ENCODE data around the gene NIBAN1. TPM values are rescaled to one million over a fixed set of nuclear protein-coding genes. Genes with fewer than 3 reads are reported as not detected.
"Not testable (repeated sequence)": the region's sequence is repeated elsewhere in the genome, so short reads cannot be mapped to it uniquely, and the experiment has no call there.

NIBAN1 gene, protein sequence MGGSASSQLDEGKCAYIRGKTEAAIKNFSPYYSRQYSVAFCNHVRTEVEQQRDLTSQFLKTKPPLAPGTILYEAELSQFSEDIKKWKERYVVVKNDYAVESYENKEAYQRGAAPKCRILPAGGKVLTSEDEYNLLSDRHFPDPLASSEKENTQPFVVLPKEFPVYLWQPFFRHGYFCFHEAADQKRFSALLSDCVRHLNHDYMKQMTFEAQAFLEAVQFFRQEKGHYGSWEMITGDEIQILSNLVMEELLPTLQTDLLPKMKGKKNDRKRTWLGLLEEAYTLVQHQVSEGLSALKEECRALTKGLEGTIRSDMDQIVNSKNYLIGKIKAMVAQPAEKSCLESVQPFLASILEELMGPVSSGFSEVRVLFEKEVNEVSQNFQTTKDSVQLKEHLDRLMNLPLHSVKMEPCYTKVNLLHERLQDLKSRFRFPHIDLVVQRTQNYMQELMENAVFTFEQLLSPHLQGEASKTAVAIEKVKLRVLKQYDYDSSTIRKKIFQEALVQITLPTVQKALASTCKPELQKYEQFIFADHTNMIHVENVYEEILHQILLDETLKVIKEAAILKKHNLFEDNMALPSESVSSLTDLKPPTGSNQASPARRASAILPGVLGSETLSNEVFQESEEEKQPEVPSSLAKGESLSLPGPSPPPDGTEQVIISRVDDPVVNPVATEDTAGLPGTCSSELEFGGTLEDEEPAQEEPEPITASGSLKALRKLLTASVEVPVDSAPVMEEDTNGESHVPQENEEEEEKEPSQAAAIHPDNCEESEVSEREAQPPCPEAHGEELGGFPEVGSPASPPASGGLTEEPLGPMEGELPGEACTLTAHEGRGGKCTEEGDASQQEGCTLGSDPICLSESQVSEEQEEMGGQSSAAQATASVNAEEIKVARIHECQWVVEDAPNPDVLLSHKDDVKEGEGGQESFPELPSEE
- total RNA-seq (2014; rRNA removed; shearing (Covaris generic); ENCODE audit: low replicate concordance), result 26.5 and 36.6 TPM in 2 replicates

DNA sequence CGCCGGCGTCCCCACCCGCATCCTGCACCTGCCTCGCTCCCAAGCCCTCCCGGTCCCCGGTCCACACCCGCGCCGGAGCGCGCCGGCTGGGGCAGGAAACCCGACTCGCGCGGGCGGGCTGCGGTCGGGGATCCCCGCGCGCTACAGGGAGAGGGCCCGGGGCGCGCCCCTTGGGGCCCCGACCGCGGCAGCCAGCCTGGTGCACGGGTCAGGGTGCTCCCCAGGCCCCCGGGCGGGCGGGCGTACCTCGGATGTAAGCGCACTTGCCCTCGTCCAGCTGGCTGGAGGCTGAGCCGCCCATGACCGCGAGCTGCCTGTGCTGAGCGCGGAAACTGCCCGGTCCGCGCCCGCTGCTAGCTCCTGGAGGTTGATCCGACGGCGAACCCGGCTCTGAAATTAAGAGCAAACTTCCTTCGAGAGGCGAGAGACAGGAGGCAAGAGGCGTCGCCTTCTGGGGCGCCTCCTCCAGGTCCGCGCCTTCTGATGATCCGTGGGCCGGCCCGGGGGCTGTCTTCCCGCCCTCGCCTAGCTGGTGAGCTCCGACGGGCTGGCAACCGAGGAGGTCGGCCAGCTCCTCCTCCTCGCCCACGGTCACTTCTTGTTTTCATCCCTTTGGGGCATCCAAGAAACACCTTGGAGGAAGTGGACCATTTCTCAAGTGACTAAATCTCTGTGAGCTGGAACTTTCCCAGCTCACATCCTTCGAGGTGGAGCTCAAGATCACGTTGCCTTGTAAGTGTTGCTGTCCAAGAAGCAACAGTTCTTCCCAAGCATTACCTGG lies at the start of gene NIBAN1:
Gene NIBAN1, minus strand, starts transcription at position 453 of the 781 bp plus-strand sequence. Its CDS starts 152 bp downstream, at position 301.
- peak; percentile 94 for DNase-seq (ENCODE audit: low read depth)

DNA sequence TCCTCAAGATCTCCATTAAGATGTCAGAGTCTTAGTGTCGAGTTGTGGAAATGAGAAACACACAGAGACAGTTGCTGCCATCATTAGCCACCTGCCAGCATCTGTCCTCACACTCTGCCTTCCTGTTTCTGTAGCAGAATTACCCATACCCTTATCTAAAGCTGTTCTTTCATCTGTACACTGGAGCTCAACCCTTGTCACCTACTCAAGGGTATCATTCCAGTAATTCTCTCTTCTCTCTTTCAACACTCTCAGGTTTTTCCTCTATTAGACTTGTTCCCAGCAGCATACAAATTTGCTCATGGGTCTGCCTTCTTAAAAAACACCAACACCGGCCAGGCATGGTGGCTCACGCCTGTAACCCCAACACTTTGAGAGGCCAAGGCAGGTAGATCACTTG lies 43.7 kb upstream of the NIBAN1 start:
- in situ Hi-C loops (cut with HindIII; ENCODE audit: low pct_unique_long_range_greater_than_20kb, low sequenced_read_pairs), result no loop called here
- peak; percentile 3 for DNase-seq (ENCODE audit: low read depth)

More for the DNA sequence above, at the start of gene NIBAN1:
- in situ Hi-C loops (cut with HindIII; ENCODE audit: low pct_unique_long_range_greater_than_20kb, low sequenced_read_pairs), result no loop called here

DNA sequence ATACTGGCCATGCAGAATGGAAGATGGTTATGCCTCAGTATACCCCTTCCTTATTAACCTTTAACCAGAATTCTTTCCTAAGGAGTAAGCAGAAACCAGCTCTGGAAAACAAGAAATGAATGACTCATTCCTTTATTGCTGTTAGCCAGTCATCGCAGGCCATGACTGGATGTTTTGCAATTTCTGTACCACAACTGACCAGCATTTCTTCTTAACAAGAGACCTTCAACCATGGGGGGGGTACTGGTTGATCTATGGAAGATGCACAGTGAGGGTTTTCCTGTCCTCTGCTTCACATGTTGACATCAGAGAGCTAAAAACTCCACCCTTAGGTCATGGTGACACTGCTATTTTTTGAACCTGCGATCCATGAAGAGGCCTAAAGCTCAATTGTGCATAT lies 43.0 kb upstream of the NIBAN1 start:
- DNase-seq (ENCODE audit: low read depth), result peak; percentile 80
- in situ Hi-C loops (cut with HindIII; ENCODE audit: low pct_unique_long_range_greater_than_20kb, low sequenced_read_pairs), result no loop called here

DNA sequence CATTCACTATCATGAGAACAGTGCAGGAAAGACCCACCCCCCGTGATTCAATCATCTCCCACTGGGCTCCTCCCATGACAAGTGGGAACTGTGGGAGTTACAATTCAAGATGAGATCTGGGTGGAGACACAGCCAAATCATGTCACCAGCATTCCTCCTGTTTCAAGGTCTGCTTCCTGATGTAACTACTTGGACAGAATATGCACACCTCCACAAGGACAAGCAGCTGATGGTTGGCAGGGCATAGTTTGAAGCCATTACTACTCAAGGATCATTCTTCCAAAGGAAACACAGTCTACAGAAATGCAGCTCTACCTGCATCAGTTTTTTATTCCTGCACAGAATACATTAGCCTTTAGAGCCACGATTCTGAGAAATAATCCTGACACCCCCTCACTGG lies 42.6 kb upstream of the NIBAN1 start:
- in situ Hi-C loops (cut with HindIII; ENCODE audit: low pct_unique_long_range_greater_than_20kb, low sequenced_read_pairs), result no loop called here
- DNase-seq (ENCODE audit: low read depth), result peak; percentile 61

DNA sequence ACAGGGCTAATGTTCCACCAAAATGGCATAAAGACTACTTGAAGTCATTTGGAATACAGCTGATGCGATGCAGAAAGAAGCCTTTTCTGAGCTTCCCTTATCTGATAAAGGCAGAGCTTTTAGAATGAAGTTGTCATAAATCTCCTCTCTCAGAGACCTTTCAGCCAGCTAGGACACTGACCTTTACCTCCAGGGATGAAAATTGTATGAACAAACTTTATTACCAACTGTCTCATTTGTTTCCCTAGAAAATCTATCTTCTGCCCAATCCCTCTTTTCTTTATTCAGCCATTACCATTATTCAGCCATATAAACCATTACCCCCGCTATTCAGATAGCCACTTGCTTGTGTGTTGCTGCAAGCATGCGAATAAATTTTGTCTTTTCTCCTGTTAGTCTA lies 41.3 kb upstream of the NIBAN1 start:
- in situ Hi-C loops (cut with HindIII; ENCODE audit: low pct_unique_long_range_greater_than_20kb, low sequenced_read_pairs), result no loop called here
- no peak for DNase-seq (ENCODE audit: low read depth)

DNA sequence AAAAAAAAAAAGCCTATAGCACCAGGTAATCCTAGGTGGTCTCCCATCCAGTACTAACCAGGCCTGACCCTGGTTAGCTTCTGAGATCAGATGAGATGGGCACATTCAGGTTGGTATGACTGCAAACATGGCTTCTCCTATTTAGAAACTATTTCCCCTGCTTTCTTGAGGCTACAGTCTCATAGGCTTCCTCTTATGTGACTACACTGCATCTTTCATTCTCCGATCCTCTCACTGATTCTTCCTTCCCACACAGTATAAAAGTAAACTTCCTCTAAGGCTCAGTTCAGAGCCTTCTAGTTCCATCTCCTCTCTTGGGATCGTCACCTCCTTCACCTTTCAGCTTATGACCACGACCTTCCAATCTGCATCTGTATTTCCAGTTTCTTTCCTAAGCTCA lies 40.6 kb upstream of the NIBAN1 start:
- in situ Hi-C loops (cut with HindIII; ENCODE audit: low pct_unique_long_range_greater_than_20kb, low sequenced_read_pairs), result no loop called here
- no peak for DNase-seq (ENCODE audit: low read depth)

DNA sequence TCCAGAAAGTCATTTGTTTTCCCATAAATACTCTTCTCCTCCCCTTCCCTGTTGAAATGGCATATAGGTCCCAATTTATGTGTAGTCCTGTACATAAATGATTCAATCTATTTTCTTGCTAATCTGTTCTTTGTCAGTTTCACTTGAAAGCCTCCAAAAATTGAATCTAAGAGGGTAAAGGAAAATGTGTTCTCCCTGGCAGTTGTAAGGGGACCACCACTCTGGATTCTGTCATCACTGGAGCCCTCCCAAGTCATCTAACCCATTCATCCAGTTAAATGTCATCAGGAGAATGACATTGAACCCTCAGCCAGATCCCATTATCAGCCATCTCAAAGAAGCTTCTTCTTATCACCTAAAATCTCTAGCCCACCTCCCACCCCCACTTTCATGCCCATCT lies 36.1 kb upstream of the NIBAN1 start:
- no peak for DNase-seq (ENCODE audit: low read depth)
- in situ Hi-C loops (cut with HindIII; ENCODE audit: low pct_unique_long_range_greater_than_20kb, low sequenced_read_pairs), result no loop called here

DNA sequence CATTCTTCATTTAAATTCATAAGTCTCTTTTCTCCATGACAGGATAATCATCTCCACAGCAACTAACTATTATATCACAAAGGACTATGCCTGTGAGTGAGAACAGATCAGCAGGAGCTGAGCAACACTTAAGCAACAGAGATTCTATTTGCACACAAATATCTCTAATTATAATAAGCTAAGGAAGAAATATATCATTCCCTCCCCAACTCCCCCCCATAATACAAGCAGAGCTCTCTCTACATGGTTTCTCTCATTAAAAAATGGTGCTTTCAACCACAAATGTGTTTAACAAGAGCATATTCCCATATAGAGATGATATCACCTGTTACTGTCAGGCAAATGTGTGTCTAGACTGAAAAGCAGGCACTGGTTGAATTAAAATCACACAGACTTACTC lies 34.5 kb upstream of the NIBAN1 start:
- in situ Hi-C loops (cut with HindIII; ENCODE audit: low pct_unique_long_range_greater_than_20kb, low sequenced_read_pairs), result no loop called here
- DNase-seq (ENCODE audit: low read depth), result no peak

DNA sequence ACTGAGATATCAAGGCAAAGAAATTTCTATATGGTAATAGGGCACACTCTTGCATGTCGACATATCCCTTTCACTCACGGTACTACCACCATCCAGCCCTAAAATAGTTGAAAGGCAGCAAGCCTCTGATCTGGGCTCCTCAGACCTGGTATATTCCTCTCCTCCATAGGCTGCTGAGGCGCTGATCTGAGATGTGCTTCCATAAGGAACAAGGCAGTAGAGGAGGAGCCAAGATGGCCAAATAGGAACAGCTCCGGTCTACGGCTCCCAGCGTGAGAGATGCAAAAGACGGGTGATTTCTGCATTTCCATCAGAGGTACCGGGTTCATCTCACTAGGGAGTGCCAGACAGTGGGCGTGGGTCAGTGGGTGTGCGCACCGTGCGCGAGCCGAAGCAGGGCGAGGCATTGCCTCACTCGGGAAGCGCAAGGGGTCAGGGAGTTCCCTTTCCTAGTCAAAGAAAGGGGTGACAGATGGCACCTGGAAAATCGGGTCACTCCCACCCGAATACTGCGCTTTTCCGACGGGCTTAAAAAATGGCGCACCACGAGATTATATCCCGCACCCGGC lies 27.1 kb upstream of the NIBAN1 start:
- in situ Hi-C loops (cut with HindIII; ENCODE audit: low pct_unique_long_range_greater_than_20kb, low sequenced_read_pairs); DNase-seq (ENCODE audit: low read depth): not testable (repeated sequence)

DNA sequence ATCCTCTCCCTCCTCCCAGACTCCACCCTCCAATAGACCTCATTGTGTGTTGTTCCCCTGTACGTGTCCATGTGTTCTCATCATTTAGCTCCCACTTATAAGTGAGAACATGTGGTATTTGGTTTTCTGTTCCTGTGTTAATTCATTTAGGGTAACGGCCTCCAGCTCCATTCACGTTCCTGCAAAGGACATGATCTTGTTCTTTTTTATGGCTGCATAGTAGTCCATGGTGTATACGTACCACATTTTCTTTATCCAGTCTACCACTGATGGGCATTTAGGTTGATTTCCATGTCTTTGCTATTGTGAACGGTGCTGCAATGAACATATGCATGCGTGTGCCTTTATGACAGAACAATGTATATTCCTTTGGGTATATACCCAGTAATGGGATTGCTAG lies 25.7 kb upstream of the NIBAN1 start:
- in situ Hi-C loops (cut with HindIII; ENCODE audit: low pct_unique_long_range_greater_than_20kb, low sequenced_read_pairs), result not testable (repeated sequence)

DNA sequence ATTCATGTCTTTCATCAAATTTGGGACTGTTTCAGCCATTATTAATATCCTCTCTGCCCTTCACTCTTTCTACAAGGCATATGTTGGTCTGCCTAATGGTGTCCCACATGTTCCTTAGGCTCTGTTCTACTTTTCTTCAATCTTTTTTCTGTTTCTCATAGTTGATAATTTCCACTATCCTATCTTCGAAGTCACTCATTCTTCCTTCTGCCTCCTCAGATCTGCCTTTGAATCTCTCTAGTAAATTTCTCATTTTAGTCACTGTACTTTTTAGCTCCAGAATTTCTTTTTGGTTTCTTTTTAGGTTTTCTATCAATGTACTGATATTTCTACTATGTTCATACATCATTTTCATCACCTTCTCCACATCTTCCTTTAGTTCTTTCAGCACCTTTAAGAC lies 20.0 kb upstream of the NIBAN1 start:
- in situ Hi-C loops (cut with HindIII; ENCODE audit: low pct_unique_long_range_greater_than_20kb, low sequenced_read_pairs), result no loop called here
- DNase-seq (ENCODE audit: low read depth), result no peak

More for the DNA sequence above, 25.7 kb upstream of the NIBAN1 start:
- not testable (repeated sequence) for DNase-seq (ENCODE audit: low read depth)

DNA sequence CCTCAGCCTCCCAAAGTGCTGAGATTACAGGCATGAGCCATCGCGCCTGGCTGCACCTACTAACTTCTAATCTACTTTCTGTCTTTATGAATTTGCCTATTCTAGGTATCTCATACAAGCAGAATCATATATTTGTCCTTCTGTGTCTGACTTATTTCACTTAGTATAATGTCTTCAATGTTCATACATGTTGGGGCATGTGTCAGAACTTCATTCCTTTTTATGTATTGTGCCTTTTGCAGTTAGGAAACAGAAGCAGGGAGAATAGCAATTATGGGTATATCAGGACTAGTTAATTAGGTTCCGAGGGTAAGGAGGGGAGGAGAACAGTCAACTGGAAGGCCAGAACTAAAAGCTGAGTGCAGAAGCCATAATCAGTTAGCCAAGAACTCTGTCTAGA lies 18.0 kb upstream of the NIBAN1 start:
- in situ Hi-C loops (cut with HindIII; ENCODE audit: low pct_unique_long_range_greater_than_20kb, low sequenced_read_pairs), result no loop called here
- DNase-seq (ENCODE audit: low read depth), result no peak

DNA sequence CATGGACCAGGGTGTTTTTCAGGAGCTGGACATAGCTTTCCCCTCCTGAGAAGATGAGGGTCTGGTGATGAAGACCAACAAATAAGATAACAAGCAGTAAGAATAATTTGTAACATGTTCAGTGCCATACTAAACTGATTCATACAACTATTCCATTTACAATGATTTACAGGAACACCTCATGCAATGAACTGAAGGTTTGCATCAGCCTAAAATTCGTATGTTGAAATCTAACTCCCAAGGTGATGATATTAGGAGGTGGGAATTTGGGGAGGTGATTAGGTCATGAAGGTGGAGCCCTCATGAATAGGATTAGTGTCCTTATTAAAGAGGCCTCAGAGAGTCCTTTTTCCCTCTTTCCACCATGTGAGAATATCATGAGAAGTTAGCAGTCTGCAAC lies 15.9 kb upstream of the NIBAN1 start:
- in situ Hi-C loops (cut with HindIII; ENCODE audit: low pct_unique_long_range_greater_than_20kb, low sequenced_read_pairs), result no loop called here
- no peak for DNase-seq (ENCODE audit: low read depth)

DNA sequence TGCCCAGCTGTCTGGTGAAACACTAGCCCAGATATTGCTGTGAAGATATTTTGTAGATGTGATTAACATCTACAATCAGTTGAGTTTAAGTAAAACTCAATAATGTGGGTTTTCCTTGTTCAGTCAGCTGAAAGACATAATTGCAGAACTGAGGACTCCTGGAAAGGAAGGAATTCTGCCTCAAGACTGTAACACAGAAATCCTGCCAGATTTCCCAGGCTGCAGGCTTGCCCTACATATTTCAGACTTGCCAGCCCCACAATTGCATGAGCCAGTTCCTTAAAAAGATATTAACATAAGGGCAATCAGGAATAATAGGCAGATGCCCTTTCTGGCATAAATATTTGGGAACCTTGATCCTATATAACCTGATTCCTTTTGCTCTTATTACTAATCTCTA lies 14.2 kb upstream of the NIBAN1 start:
- no peak for DNase-seq (ENCODE audit: low read depth)
- in situ Hi-C loops (cut with HindIII; ENCODE audit: low pct_unique_long_range_greater_than_20kb, low sequenced_read_pairs), result no loop called here

DNA sequence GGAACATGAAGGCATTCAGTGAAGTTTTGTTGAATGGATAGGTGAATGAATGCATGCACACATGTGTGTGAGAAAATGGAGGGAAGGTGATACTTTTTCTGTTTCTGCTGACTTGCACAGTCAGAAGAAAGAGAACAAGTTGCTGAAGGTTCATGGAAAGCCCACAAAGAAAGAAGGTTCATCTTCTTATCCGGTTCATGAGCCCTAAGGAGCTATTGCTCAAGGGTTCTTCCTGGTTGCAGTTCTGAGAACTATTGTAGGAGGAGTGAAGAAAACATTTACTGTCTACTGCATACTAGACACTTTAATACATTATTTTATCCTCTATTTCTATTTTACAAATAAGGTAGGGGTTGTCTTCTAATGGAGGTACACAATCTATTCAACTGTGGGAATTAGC lies 13.4 kb upstream of the NIBAN1 start:
- DNase-seq (ENCODE audit: low read depth), result no peak
- in situ Hi-C loops (cut with HindIII; ENCODE audit: low pct_unique_long_range_greater_than_20kb, low sequenced_read_pairs), result no loop called here

DNA sequence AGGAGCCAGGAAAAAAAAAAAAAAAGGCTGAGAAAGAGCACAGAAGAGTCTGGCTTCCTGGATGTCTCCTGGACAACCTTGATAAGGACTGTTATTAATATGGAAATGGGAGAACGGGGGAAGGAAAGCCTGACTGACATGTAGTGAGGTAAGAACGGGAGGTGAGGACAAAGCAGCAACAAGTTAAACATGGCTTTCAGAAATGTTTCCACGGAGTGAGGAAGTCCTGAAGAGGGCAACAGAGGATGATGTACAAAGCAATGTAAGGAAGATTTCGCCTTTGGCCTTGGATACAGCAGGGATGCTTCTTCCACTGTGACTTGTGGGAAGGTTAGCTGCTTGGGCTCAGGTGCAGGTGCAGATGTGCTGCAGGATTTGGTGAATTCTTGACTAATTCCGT lies 11.9 kb upstream of the NIBAN1 start:
- in situ Hi-C loops (cut with HindIII; ENCODE audit: low pct_unique_long_range_greater_than_20kb, low sequenced_read_pairs), result no loop called here
- DNase-seq (ENCODE audit: low read depth), result no peak

DNA sequence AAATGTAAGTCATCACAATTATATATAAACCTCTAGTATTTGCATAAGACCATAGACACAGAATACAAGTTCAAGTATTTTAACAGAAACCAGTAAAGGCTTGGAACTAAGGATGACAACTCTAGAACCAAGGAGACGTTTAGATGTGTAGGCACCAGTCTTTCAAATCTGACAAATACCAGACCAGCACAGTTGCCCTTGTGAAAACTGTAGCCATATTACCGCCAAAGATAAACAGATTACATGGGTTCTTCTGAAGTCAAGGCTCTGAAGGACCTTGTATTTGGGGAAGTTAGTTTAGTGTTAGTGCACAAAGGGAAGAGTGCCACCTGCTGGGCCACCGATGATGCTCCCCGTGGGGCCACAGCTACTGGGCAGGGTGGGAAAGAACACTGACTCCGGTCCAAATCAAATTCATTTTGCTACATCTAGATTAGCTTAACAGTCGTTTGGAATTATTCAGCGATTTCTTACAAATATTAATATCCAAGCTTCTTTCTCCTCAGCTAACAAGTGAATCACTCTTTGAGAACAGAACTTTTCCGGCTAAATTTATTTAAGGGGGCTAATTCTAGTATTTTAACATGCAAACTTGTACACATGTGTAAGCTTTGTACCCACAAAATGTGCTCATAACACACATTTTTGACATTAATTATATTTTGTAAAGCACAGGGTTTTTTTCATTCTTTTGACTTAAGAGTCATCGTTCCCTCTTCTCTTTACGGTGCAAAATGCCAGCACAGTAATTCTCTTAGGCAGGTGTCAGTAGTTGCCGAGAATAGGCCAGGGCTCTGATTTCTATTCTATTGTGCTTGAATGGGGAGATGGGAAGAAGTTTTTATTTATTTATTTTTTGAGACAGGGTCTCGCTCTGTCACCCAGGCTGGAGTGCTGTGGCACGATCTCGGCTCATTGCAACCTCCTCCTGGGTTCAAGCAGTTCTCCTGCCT lies 8.0 kb upstream of the NIBAN1 start:
- DNase-seq (ENCODE audit: low read depth), result peak; percentile 59
- in situ Hi-C loops (cut with HindIII; ENCODE audit: low pct_unique_long_range_greater_than_20kb, low sequenced_read_pairs), result no loop called here

All from Caki2 (cell line).